ENCODE results near the gene CNTNAP2.

The CNTNAP2 gene

DNA sequence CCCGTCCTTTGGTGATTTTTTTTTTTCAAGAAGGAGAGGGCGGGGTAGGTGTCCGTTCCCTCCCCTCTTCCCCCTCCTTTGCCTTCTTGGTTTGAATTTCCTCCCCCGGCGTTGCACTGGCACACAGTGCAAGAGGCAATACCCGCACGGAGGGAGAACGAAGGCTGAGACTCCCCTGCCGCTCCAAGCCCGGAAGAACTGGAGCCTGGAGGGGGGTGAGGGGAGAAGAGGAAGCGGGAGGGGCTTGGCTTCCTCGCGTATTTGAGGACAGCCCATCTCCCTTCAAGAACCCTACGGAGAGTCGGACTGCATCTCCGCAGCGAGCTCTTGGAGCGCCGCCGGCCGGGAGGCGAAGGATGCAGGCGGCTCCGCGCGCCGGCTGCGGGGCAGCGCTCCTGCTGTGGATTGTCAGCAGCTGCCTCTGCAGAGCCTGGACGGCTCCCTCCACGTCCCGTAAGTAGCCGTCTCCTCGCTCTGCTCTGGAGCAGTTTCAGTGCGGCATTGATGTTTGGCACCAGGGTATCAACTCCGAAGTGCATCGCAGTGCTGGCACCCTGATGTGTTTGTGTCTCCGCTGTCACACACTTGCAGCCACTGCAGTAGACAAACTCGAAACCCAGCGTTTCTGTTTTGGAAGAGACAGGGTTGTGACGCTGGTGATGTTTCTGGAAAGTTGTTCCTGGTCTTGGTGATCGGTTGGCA, at the start of gene CNTNAP2:
CNTNAP2 (plus strand) TSS at position 281 of the 702 bp plus-strand sequence; CDS start at position 357, 76 bp downstream.
- DNase-seq: peak; percentile 99

DNA sequence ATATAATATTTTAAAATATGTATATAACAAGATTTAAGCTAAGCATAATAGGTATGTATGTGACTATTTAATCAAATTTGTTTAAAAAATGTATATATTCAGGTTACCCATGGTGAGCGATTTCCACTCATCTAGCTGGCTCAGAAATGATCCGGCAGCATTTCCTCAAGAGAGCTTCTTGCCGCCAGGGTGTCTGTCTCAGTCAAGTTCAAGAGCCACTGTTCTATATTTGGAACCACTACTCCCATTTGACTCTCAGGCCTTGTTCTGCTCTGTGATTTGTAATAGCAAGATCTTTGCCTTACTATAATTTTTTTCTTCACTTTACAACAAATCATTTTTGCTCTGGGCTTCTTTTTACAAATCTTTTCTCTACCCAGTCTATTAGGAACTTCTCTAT, 48.7 kb upstream of the CNTNAP2 start:
- peak; percentile 31 for DNase-seq

DNA sequence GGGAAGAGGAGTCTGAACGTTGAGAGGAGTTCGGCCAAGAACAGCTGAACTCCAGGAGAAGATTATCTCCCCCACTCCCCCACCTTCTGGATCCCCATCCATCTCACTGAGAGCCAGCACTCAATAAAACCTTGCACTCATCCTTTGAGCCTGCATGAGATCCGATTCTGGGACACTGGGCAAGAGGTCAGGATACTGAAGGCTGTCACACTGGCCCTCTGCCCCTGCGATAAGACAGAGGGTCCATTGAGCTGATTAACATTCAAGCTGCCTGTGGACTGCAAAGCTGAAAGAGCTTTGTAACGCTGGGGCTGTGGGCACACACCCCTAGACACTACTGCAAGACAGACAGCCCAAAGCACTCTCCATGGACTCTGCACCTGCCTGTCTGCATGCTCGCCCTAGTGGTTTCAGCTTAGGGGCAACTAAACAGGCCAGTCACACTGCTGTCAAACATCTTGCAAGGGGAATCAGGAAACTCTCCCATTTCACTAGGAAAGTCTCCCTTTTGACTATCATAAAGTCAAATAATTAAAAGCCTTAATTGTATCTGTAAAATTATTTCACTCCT, 42.3 kb upstream of the CNTNAP2 start:
- DNase-seq: no peak

DNA sequence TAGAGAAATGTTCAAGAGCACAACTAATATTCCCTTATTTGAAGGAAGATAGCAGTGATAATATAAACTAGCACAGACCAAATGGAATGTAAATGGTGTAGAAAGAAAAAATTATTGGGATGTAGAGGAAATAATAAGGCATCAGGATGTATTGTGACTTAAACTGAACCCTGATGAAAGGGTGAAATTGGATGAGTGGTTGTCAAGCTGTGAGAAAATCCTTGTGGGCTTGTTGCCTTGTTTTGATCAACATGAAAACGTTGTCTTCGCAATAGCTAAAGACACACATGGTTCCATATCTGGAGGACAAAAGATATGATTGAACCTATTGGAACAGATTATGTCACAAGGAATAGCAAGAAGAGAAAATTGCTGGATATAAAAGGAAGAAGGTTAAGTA, 40.3 kb upstream of the CNTNAP2 start:
- no peak for DNase-seq

DNA sequence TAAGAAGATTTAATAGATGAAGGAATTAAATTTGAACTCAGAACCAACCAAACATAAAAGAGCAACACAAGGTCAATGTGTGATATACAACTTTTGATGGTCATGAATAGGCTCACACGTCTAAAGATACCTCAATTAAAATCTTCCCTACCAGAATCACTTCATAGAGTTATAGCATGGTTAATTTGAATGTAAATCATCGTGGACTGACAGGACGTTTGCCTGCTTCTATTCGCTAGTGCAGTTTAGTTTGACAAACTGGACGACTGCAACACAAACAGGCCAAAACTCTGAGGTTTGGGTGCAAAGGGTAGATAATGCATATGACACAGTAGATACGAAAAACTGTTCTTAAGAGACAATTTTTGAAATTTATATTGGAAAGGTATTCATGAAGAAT, 32.5 kb upstream of the CNTNAP2 start:
- no peak for DNase-seq

DNA sequence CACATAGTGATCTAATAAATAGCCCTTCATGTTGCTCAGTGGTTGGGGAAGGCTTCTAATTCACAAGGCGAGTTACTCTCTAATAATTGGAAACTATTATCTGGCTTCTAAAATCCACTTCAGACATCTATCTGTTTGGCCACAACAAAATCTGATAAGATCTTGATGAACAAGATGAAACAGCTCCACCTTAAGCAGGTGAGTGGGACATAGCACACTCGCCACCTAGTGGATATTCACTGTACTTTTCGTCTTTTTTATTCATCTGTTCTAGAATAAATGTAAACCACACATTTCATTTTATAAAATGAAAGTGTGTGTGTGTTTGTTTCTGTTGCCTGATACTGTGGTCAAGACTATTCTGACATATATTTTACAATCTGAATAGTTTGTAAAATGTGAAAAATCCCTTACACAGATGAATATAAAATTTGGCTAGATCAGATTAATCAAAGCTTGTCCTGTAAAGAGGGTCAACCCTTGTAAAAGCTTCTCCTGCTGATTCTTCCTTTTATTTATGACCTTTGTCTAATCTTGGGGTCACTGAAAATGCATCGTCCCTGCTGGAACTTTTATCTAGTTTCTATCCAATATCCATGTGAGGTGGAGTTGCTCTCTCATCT, 26.5 kb upstream of the CNTNAP2 start:
- peak; percentile 88 for DNase-seq

DNA sequence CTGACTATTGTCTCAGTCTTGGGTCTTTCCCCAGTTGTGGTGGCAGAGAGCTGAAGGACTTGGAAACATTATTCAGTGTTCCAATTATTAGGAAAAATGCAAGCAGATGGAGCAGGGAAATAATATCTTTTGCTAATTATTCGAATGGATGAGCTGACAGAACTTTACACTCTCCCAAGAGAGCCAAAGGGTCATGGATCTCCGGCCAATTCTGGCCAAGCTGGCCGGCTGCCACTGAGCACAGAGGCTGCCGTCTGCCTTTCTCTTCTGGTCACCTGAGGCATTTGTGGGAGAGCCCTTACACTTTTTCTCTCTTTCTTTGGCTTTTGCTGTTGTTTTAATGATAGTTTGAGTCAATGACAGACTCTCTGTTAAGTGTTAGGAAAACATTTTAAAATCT, 22.2 kb upstream of the CNTNAP2 start:
- no peak for DNase-seq

DNA sequence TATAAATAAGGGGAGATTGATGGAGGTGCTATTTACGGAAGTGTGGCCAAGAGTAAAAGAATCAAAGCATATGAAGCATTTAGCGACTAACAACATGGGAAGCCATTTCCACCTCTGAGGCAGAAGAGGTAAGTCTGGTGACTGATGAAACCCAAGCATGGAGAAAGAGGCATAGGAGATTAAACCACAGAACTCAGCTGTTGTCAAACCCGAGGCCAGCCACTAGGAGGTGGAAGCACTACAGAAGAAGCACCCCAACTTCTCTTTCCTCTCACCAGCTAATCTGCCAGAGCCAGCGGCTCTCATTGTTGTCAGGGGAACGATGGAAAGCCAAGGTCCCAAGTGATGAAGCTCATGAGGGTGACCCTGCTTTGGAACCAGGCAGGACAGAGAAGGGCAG, 19.6 kb upstream of the CNTNAP2 start:
- no peak for DNase-seq

DNA sequence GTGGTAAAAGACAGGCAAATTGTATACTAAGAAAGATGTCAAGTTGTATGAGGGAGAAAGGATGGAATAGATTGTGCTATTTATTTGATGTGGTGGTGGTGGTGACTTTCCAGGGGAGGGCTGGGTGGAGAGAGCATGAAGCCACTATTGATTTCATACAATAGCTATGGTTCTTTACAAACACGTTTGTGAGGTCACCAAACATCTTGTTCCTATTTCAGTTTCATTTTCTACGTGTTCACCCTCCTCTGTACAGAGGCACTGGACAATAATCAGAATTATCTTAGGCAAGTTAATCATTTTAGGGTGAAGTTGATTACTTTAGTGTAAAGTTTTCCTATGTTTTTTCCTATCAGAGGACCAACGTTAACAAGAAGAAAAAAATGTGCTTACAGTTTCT, 10.3 kb upstream of the CNTNAP2 start:
- no peak for DNase-seq

DNA sequence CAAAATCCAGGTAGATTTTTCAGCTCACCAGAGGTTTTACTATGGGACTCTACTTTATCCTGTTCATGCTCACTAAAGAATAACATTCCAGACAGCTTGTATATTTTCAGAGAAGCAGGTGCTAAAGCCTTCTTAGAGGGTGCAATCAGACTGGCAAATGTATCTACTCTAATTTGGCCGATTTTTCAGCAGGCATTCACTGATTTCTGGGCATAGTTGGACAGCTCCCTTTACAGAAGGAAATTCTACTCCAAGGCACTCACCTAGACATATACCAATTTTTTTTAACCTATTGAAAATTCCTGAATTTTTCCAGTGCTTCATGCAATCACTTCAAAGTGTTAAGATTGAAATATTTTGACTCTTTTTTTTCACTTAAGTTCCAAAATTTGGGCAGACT, 3.8 kb upstream of the CNTNAP2 start:
- no peak for DNase-seq

DNA sequence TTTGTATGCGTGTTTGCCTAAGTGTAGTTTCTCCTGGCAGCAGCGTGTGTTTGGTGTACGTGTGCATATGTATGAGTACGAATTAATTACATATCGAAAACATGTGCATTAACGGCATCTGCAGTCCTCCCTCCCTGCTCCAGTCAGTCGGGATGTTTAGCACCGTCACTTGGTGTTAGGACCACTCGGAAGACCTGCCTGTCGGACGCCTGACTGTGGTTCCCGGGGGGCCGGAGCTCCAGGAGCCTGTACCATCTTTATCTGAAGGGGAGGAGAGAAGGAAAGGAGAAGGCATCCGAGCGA, 1.1 kb upstream of the CNTNAP2 start:
- peak; percentile 92 for DNase-seq

DNA sequence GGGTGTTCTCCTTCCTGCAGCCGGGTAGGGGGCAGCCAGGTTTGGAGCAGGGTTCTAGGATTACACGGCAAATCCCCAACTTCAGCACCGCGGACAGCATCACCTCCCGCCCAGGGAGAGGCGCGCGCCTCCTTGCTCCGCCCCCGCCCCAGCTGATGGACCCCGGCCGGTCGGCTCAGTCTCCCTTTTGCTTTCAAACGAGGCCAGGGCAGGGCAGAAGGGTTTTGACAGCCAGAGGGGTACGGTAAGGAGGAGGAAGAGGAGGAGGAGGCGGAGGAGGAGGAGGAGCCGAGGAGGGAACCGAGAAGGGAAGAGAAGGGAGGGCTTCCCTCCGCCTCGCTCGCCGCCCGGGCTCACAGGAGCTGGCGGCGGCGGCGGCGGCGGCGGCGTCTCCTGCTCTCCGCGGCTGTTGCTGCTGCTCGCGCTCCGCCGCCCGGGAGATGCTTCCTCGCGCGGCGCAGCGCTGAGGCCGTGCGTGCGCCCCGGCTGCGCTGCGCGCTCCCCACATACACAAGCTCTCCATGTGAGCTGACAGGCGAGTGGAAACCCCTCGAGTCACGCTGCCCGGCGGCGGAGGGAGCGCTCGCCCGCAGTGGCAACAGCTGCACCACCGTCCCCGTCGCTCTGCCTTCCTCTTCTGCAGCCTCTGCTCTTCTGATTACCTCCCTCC, 615 bp upstream of the CNTNAP2 start:
- DNase-seq: no peak

DNA sequence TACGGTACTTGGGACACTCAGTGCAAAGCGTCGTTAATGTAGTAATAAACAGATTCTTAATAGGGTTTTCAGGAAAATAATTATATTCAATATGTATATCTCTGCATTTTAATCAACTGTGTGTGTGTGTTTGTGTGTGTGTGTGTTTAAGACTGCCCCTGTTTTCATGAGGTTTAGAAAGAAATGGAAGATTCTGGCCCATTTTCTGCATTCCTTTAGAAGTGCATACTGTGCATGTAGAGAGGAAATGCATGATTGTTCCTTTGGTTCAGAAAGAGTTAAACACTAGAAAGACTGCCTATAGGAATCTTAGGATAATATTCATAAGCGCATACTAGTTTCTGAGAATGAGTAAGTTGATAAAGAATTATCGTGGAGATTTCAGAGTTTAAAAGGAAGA, 975 bp downstream of the CNTNAP2 start:
- DNase-seq: no peak

DNA sequence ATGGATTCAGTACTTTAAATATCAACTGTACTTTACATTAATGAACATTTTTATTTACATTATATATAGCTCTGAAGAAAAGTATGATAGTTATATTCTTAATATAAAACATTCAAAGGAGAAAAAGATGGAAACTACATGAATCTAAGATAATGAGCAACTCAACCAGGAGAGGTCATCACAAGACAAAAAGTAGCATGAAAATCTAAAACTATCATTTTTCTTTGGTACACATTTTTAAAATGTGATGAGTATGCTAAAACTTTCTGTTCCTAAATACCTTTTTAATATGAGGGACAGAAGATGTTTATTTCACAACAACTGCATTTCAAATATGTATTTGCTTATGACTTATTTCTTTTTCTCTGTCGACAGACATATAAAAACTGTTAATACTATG, 2.4 kb downstream of the CNTNAP2 start:
- peak; percentile 31 for DNase-seq

DNA sequence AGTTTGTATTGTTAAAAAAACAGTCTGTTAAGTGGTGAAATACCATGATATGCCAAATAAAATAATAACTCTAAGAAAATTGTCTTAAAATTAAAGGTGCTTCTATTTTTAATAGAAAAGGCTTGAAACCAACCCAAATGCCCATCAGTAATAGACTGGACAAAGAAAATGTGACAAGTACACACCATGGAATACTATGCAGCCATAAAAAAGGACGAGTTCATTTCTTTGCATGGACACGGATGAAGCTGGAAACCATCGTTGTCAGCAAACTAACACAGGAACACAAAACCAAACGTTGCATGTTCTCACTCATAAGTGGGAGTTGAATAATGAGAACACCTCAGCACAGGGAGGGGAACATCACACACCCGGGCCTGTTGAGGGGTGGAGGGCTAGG, 7.1 kb downstream of the CNTNAP2 start:
- no peak for DNase-seq

DNA sequence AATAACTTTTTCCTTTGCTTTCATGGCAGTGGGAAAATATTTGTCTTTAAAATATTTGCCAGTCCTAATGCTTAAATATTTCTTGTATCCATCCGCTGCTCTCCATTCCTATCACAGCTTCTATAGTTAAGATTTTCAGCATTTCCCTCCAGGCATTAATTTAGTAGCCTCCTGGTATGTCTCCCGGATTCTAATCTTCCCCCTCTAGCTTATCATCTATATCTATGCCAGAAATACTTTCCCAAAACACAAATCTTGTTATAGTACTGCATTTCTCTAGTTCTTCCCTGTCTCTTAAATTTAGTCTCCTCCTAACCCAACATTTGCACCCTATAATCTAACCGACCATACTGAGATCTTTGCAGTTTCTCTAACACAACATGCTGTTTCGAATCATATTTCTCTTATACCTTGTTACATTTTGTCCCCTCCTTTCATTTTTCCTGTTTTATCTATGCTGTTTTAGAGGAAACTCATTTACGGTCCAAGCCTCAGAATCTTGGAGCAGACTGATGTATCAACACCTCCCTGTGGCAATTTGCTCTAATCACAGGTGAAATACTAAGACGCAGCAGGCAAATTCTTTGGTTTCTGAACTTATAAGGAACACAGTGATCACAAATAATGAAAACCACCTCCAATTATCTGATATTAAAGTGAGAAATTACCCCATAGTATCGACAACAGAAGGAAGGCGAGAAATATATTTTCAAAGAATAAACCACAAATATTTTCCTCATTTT, 10.3 kb downstream of the CNTNAP2 start:
- DNase-seq: no peak

DNA sequence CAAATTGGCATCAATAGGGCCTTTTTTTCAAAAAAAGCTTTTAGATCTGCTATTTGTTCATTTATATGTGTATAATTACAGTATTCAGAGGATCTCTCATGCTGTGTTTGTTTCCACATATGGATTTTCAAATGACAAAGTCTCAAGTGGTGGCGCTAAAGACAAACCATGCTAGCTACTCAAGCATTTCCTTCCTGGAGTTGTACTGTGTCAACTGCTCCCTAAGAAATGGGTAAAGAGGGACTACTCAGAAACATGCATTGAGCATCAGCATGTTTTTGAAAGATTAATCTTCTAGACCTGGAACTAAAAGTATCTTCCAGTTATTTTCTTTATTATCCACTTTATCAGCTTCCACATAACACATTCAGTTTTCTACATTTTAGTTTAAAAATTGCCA, 12.7 kb downstream of the CNTNAP2 start:
- DNase-seq: peak; percentile 11

DNA sequence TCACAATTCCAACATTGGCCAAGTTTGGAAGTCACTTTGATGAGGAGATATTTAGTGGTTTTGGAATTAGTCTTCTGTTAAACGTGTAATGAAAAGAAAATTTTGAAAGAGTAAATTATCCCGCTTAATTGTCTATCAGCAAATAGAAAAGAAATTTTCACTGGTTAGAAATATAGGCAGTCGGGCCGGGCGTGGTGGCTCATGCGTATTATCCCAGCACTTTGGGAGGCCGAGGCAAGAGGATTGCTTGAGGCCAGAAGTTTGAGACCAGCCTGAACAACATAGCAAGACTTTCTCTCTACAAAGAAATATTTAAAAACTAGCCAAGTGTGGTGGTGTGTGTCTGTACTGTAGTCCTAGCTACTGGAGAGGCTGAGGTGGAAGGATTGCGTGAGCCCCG, 13.4 kb downstream of the CNTNAP2 start:
- no peak for DNase-seq

DNA sequence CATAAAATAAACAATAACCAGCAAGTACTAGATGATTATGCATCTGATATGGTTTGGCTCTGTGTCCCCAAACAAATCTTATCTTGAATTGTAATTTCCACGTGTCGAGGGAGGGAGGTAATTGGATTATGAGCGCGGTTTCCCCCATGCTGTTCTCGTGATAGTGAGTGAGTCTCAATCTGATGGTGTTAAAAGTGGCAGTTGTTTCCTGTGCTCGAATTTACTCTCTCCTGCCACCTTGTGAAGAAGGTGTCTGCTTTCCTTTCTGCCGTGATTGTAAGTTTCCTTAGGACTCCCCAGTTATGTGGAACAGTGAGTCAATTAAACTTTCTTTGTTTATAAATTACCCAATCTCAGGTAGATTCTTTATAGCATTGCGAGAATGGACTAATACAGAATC, 15.1 kb downstream of the CNTNAP2 start:
- DNase-seq: no peak

DNA sequence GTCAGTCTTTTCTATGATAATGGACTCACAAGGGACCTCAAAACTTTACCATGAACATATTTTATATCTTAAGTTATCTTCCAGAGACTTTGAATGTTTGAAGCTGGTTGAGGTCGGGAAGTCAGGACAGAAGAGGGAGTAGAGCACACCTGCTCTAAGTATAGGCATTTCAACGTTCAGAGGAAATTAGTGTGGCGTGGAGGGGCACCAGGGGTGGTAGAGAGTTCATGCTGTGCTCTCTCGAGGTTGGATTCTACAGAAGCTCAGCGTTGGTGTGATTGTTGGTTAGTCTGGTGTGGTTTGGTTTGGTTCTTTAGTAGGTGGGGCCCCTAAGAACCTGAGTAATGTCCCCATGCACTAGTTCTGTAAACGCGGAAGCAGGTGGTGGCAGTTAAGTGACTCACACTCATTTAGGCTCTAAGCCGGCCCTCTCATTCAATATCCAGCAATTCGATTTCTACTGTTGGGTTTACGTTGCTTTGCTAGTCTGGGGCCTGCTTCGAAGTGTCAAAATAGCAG, 19.8 kb downstream of the CNTNAP2 start:
- DNase-seq: peak; percentile 19

DNA sequence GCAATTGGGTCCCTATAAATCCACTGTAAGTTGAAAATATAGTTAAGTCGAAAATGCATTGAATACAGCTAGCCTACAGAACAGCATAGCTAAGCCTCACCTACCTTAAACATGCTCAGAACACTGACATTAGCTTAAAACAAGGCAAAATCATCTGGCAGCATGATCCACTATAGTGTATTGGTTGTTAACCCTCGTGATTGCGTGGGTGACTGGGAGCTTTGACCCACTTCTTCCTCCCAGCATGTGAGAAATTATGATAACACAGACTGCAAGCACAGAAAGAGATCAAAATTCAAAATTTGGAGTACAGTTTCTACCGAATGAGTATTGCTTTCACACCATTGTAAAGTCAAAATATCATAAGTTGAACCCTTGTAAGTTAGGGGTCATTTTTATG, 22.3 kb downstream of the CNTNAP2 start:
- no peak for DNase-seq

DNA sequence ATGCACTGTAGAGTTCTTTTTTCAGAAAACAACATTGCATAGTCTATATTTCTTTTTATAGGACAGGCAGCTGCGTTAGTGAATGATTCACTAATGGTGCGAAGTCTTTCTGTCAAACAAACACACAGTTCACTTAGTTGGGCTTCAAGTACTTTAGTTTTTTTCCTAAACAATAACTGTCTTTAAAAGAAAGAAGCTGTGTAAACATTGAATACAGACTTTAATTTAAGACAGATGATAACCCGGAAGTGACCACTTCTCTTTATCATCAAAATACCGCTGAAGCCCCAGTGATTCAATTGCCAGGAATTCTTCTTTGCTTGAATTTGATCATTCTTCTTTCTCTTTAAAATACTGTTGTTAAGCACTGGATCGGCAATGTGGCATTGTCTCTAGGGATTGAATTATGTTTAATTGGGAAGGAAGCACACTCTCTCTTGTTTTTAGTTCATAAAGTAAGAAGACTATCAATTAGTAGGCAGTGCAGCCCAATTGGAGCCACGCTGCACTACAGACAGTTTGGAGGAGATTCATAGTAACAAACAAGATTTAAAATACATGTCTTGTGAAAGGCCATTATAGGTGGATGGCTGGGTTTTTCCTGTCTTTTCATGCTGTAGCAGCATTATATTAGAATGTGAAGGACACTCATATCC, 30.4 kb downstream of the CNTNAP2 start:
- DNase-seq: peak; percentile 41

DNA sequence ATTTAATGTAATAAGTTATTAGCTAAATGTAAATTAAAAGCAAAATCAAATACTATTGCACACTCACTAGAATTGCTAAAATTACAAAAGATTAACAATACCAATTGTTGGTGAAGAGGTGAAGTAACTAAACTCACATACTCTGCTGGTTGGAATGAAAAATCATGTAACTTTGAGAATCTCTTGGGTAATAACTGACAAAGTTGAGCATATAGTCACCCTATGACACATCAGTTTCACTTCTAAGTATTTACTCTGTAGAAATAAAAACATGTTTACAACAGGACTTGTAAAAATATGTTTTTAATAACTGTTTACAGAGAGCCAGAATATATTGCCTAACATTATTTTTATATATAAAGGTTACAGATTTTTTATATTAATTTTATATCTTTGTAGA, 33.6 kb downstream of the CNTNAP2 start:
- DNase-seq: no peak
